Ectodermal cell (in vitro differentiated cells): Measurements from ENCODE around the gene MMP24OS.

ENCODE experiments used
- H3K27ac ChIP-seq: 2 replicates; pipeline ENCODE4 v1.7.0; 2013; ENCODE audit warnings: mild to moderate bottlenecking, low read depth, low read length; ENCODE audit not compliant: insufficient read depth, poor library complexity, severe bottlenecking
- H3K27me3 ChIP-seq: 2 replicates; pipeline ENCODE4 v1.7.0; 2013; ENCODE audit warnings: mild to moderate bottlenecking, low read length; ENCODE audit not compliant: insufficient read depth, control insufficient read depth, poor library complexity, severe bottlenecking
- H3K36me3 ChIP-seq: one replicate; pipeline ENCODE4 v1.7.0; 2013; ENCODE audit warnings: low read length; ENCODE audit not compliant: control insufficient read depth, insufficient read depth
- H3K4me1 ChIP-seq: one replicate; pipeline ENCODE4 v1.7.0; 2013; ENCODE audit warnings: low read length; ENCODE audit not compliant: control insufficient read depth, insufficient read depth
- H3K4me3 ChIP-seq: 2 replicates; pipeline ENCODE4 v1.7.0; 2013; ENCODE audit warnings: low read depth, low read length, control low read depth; ENCODE audit not compliant: insufficient read depth
- H3K9me3 ChIP-seq: 2 replicates; pipeline ENCODE4 v1.7.0; 2013; ENCODE audit warnings: mild to moderate bottlenecking, low read length, moderate library complexity; ENCODE audit not compliant: control insufficient read depth
- WGBS, 2 experiments: methylation state at CpG; one replicate each; pipeline ENCODE4 v1.1.7; 2013; ENCODE audit warnings: missing lambda C conversion rate in 2 of 2; 5-methylcytosine and 5-hydroxymethylcytosine counted together

MMP24OS gene

GRCh38 chr20:35305682-35306556, 28.0 kb upstream of the MMP24OS start:
- Histone ChIP-seq H3K9me3 (no peaks in the 10 kb centered on the region), H3K4me3 (no peak overlapping the region), H3K36me3 (no peaks in the 10 kb centered on the region), H3K27ac (no peak overlapping the region), H3K4me1 (no peaks in the 10 kb centered on the region), H3K27me3 (no peaks in the 10 kb centered on the region)
- 92 to 94% methylated on average over 12 of the region's 12 CpGs for WGBS, 2 experiments

GRCh38 chr20:35304956-35305355, 27.0 kb upstream of the MMP24OS start:
- no peak overlapping the region for H3K4me3 ChIP-seq
- H3K4me1 ChIP-seq: no peaks in the 10 kb centered on the region
- no peaks in the 10 kb centered on the region for H3K36me3 ChIP-seq
- no peaks in the 10 kb centered on the region for H3K27me3 ChIP-seq
- H3K27ac ChIP-seq: no peak overlapping the region
- no peaks in the 10 kb centered on the region for H3K9me3 ChIP-seq
- WGBS, 2 experiments: 92 to 93% methylated on average over 6 of the region's 6 CpGs

GRCh38 chr20:35303735-35304491, 26.0 kb upstream of the MMP24OS start:
- H3K4me1 ChIP-seq: no peaks in the 10 kb centered on the region
- no peaks in the 10 kb centered on the region for H3K36me3 ChIP-seq
- 31 to 32% methylated on average over 18 of the region's 18 CpGs for WGBS, 2 experiments
- no peak overlapping the region for H3K27ac ChIP-seq
- H3K27me3 ChIP-seq: no peaks in the 10 kb centered on the region
- H3K4me3 ChIP-seq: no peak overlapping the region
- H3K9me3 ChIP-seq: no peaks in the 10 kb centered on the region

- whole genome bisulfite sequencing, 2 experiments: 94 to 95% methylated on average over 11 of the region's 11 CpGs
- no peaks in the 10 kb centered on the region for H3K36me3 ChIP-seq
- H3K4me3 ChIP-seq: no peak overlapping the region
- no peaks in the 10 kb centered on the region for H3K4me1 ChIP-seq
- no peak overlapping the region for H3K27ac ChIP-seq
- no peaks in the 10 kb centered on the region for H3K9me3 ChIP-seq
- no peaks in the 10 kb centered on the region for H3K27me3 ChIP-seq
Observed at GRCh38 chr20:35303382-35303734, 25.4 kb upstream of the MMP24OS start.

GRCh38 chr20:35302421-35303335, 24.8 kb upstream of the MMP24OS start:
- WGBS, 2 experiments: 88 to 95% methylated on average over 3 of the region's 6 CpGs
- H3K27me3 ChIP-seq: no peaks in the 10 kb centered on the region
- no peaks in the 10 kb centered on the region for H3K9me3 ChIP-seq
- H3K4me3 ChIP-seq: no peak overlapping the region
- H3K36me3 ChIP-seq: no peaks in the 10 kb centered on the region
- H3K27ac ChIP-seq: no peak overlapping the region
- no peaks in the 10 kb centered on the region for H3K4me1 ChIP-seq

- Histone ChIP-seq H3K27me3 (no peaks in the 10 kb centered on the region), H3K27ac (no peak overlapping the region), H3K4me3 (no peak overlapping the region), H3K36me3 (no peaks in the 10 kb centered on the region), H3K4me1 (no peaks in the 10 kb centered on the region), H3K9me3 (no peaks in the 10 kb centered on the region)
- WGBS, 2 experiments: 92 to 95% methylated on average over 2 of the region's 2 CpGs
Observed at GRCh38 chr20:35301426-35301825, 23.5 kb upstream of the MMP24OS start.

GRCh38 chr20:35300469-35301262, 22.7 kb upstream of the MMP24OS start:
- no peaks in the 10 kb centered on the region for H3K36me3 ChIP-seq
- no peak overlapping the region for H3K27ac ChIP-seq
- H3K9me3 ChIP-seq: no peaks in the 10 kb centered on the region
- no peaks in the 10 kb centered on the region for H3K27me3 ChIP-seq
- WGBS, 2 experiments: 85 to 93% methylated on average over 4 of the region's 4 CpGs
- H3K4me1 ChIP-seq: no peaks in the 10 kb centered on the region
- no peak overlapping the region for H3K4me3 ChIP-seq

- WGBS, 2 experiments: 91 to 94% methylated on average over 4 of the region's 4 CpGs
- H3K9me3 ChIP-seq: no peaks in the 10 kb centered on the region
- H3K4me1 ChIP-seq: no peaks in the 10 kb centered on the region
- no peak overlapping the region for H3K27ac ChIP-seq
- H3K36me3 ChIP-seq: no peaks in the 10 kb centered on the region
- no peak overlapping the region for H3K4me3 ChIP-seq
- H3K27me3 ChIP-seq: no peaks in the 10 kb centered on the region
Observed at GRCh38 chr20:35299780-35300179, 21.9 kb upstream of the MMP24OS start.

GRCh38 chr20:35298264-35298663, 20.3 kb upstream of the MMP24OS start:
- Histone ChIP-seq H3K9me3 (no peaks in the 10 kb centered on the region), H3K4me3 (no peak overlapping the region), H3K27me3 (peaks cover 3% of the 10 kb centered on the region), H3K4me1 (no peaks in the 10 kb centered on the region), H3K27ac (no peak overlapping the region), H3K36me3 (no peaks in the 10 kb centered on the region)
- 90 to 92% methylated on average over 5 of the region's 5 CpGs for WGBS, 2 experiments
